HCT116 (cell line): ENCODE results near the gene ZNF493. TPM values are rescaled to one million over a fixed set of nuclear protein-coding genes. Genes with fewer than 3 reads are reported as not detected.

Source experiments
- ATAC-seq: fragments of 200-7000 bp; cut with Tn5 transposase; 2 replicates; pipeline ENCODE4 v1.9.1; 2020; ENCODE audit warnings: mild to moderate bottlenecking, moderate library complexity
- BruUV-seq: library from RNA; stranded (reverse); fragments of 400-500 nt; replicated peaks from 2 replicates; lab custom pipeline; 2021; lab: Mats Ljungman, UMichigan
- CTCF ChIA-PET: fragments of 300-600 bp; sonication (Branson Sonifier 250); formaldehyde crosslinking; loops from one replicate; lab custom pipeline; 2021; ENCODE audit warnings: antibody characterized with exemption; lab: Charles Lee
- POLR2A ChIA-PET: fragments of 300-600, 350-600 bp; sonication (Branson Sonifier 250); formaldehyde crosslinking; loops from one replicate; lab custom pipeline; 2021; ENCODE audit warnings: antibody characterized with exemption; lab: Charles Lee
- RAD21 ChIA-PET, 2 experiments: fragments of 300-600 bp; sonication (Branson Sonifier 250); formaldehyde crosslinking; loops; one replicate each; lab custom pipeline; 2023; ENCODE audit warnings: low total read pairs in 2 of 2; ENCODE audit not compliant: uncharacterized antibody in 2 of 2, unreplicated experiment in 2 of 2, low non-redundant PET in 1 of 2; lab: Charles Lee
- DNase-seq: peaks from one replicate; pipeline ENCODE4 v3.0.0-alpha.2; 2010; ENCODE audit warnings: low read depth, low spot score
- H2AFZ ChIP-seq: fragments of 200-600 bp; shearing (Covaris generic), sonication (generic); 2 replicates; pipeline ENCODE4 v1.6.1; 2017; ENCODE audit warnings: low read depth, mixed run types, mixed read lengths, antibody characterized with exemption, low read length; ENCODE audit not compliant: poor library complexity, severe bottlenecking
- H3K27ac ChIP-seq: 2 replicates; pipeline ENCODE4 v1.5.1; 2012; ENCODE audit warnings: low read depth, low read length
- H3K27me3 ChIP-seq: fragments of 200-600 bp; sonication (generic); 2 replicates; pipeline ENCODE4 v1.6.1; 2016; ENCODE audit warnings: mixed run types, low read length, mixed read lengths; ENCODE audit not compliant: insufficient read depth
- H3K36me3 ChIP-seq, 2 experiments: fragments of 200-500 bp in 1 of 2; fragments of 200-600 bp in 1 of 2; sonication (Bioruptor generic) in 1 of 2; sonication (generic) in 1 of 2; 2 replicates each; pipeline versions ENCODE4 v1.5.1 to v1.6.1; 2014 to 2016; ENCODE audit warnings: low read length in 2 of 2, inconsistent platforms in 1 of 2, mixed read lengths in 1 of 2, mixed run types in 1 of 2; ENCODE audit not compliant: insufficient read depth in 2 of 2, control insufficient read depth in 1 of 2
- H3K4me1 ChIP-seq, 2 experiments: fragments of 200-600 bp in 1 of 2; sonication (generic) in 1 of 2; 2 replicates each; pipeline versions ENCODE4 v1.5.1 to v1.6.1; 2012 to 2017; ENCODE audit warnings: low read length in 2 of 2, inconsistent platforms in 1 of 2, mild to moderate bottlenecking in 1 of 2, mixed read lengths in 1 of 2, mixed run types in 1 of 2, moderate library complexity in 1 of 2; ENCODE audit not compliant: insufficient read depth in 2 of 2, control insufficient read depth in 1 of 2
- H3K4me2 ChIP-seq: fragments of 200-600 bp; sonication (generic); 2 replicates; pipeline ENCODE4 v1.6.1; 2017; ENCODE audit warnings: mixed run types, low read length, mixed read lengths
- H3K4me3 ChIP-seq, 2 experiments: fragments of 200-600 bp in 1 of 2; sonication (generic) in 1 of 2; replicated peaks in 1 of 2; 2 replicates each; pipeline ENCODE4 v1.5.1; 2011 to 2016; ENCODE audit warnings: low read length in 2 of 2, control low read depth in 1 of 2, low read depth in 1 of 2, mild to moderate bottlenecking in 1 of 2, mixed read lengths in 1 of 2, mixed run types in 1 of 2
- H3K79me2 ChIP-seq: fragments of 200-600 bp; sonication (generic); 2 replicates; pipeline ENCODE4 v1.6.1; 2017; ENCODE audit warnings: mild to moderate bottlenecking, mixed run types, low read length, moderate library complexity, mixed read lengths; ENCODE audit not compliant: insufficient read depth
- H3K9ac ChIP-seq: fragments of 200-600 bp; sonication (generic); 2 replicates; pipeline ENCODE4 v1.6.1; 2016; ENCODE audit warnings: low read length, mixed read lengths
- H3K9me2 ChIP-seq: fragments of 200-600 bp; sonication (generic), shearing (Covaris generic); 2 replicates; pipeline ENCODE4 v1.6.1; 2017; ENCODE audit warnings: mixed run types, mild to moderate bottlenecking, moderate library complexity; ENCODE audit not compliant: insufficient read depth
- H3K9me3 ChIP-seq, 2 experiments: fragments of 200-500 bp in 1 of 2; fragments of 200-600 bp in 1 of 2; sonication (Bioruptor generic) in 1 of 2; sonication (generic) in 1 of 2; 2 replicates each; pipeline ENCODE4 v1.6.1; 2014 to 2017; ENCODE audit warnings: low read length in 2 of 2, mixed read lengths in 2 of 2, inconsistent platforms in 1 of 2, low read depth in 1 of 2, mild to moderate bottlenecking in 1 of 2, mixed run types in 1 of 2, moderate library complexity in 1 of 2; ENCODE audit not compliant: control insufficient read depth in 1 of 2, insufficient read depth in 1 of 2
- H4K20me1 ChIP-seq: fragments of 200-600 bp; sonication (generic), shearing (Covaris generic); 2 replicates; pipeline ENCODE4 v1.6.1; 2017; ENCODE audit warnings: mixed run types, mild to moderate bottlenecking, moderate library complexity; ENCODE audit not compliant: insufficient read depth
- ELF1 ChIP-seq: IDR thresholded peaks from 2 replicates; pipeline ENCODE4 v1.6.1; 2012; ENCODE audit warnings: low read depth, borderline replicate concordance
- EZH2 ChIP-seq: fragments of 200-600 bp; sonication (generic); IDR thresholded peaks from 2 replicates; pipeline ENCODE4 v1.6.1; 2017; ENCODE audit warnings: antibody characterized with exemption, mixed run types
- SRF ChIP-seq: IDR thresholded peaks from 2 replicates; pipeline ENCODE4 v1.6.1; 2012; ENCODE audit warnings: low read depth
- intact Hi-C: fragments of 100-400 bp; cut with micrococcal nuclease; formaldehyde crosslinking; loops from 2 replicates; pipeline ENCODE4 v1.10.0; 2022
- total RNA-seq: library from RNA; stranded (reverse); gene quantifications from one replicate; pipeline ENCODE4 v1.2.1, GENCODE V29; 2021; ENCODE audit not compliant: unreplicated experiment
- TF ChIP-seq, protein P1 (sequence below): IDR thresholded peaks from 2 replicates; pipeline ENCODE4 v1.6.1; 2012
- TF ChIP-seq, protein P2 (sequence below): IDR thresholded peaks from 2 replicates; pipeline ENCODE4 v1.6.1; 2011; ENCODE audit warnings: mild to moderate bottlenecking, low read length, moderate library complexity; ENCODE audit not compliant: insufficient replicate concordance; ENCODE audit errors: extremely low read depth

The ZNF493 gene
- total RNA-seq, 1 experiment from 2014 or later = 2.2 TPM

- TF ChIP-seq EZH2 = no peak
- TF ChIP-seq, protein P1, sequence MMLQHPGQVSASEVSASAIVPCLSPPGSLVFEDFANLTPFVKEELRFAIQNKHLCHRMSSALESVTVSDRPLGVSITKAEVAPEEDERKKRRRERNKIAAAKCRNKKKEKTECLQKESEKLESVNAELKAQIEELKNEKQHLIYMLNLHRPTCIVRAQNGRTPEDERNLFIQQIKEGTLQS = no peak
- TF ChIP-seq, protein P2, sequence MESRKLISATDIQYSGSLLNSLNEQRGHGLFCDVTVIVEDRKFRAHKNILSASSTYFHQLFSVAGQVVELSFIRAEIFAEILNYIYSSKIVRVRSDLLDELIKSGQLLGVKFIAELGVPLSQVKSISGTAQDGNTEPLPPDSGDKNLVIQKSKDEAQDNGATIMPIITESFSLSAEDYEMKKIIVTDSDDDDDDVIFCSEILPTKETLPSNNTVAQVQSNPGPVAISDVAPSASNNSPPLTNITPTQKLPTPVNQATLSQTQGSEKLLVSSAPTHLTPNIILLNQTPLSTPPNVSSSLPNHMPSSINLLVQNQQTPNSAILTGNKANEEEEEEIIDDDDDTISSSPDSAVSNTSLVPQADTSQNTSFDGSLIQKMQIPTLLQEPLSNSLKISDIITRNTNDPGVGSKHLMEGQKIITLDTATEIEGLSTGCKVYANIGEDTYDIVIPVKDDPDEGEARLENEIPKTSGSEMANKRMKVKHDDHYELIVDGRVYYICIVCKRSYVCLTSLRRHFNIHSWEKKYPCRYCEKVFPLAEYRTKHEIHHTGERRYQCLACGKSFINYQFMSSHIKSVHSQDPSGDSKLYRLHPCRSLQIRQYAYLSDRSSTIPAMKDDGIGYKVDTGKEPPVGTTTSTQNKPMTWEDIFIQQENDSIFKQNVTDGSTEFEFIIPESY = no peak
- no peak for TF ChIP-seq SRF
- TF ChIP-seq ELF1 = no peak
- TF ChIP-seq, all 23 proteins: peak for 0
- ChIA-PET RAD21 (no interaction called here), POLR2A (no interaction called here), CTCF (no interaction called here)
- H3K27me3 ChIP-seq = no peaks in the 10 kb centered on the region
- DNase-seq (no peak), ATAC-seq (no peak)
- intact Hi-C loops = no loop called here
- BruUV-seq = no TSS peak
- H3K27ac ChIP-seq = no peak overlapping the region
- H3K79me2 ChIP-seq = no peaks in the 10 kb centered on the region
- H3K4me1 ChIP-seq = no peaks in the 10 kb centered on the region
- H3K9me2 ChIP-seq = no peaks in the 10 kb centered on the region
- no peaks in the 10 kb centered on the region; a peak in 2 of 4 replicates for H3K9me3 ChIP-seq
- no peak overlapping the region for H3K9ac ChIP-seq
- no peaks in the 10 kb centered on the region for H4K20me1 ChIP-seq
- no peak overlapping the region for H3K4me2 ChIP-seq
- H3K4me3 ChIP-seq = no peak overlapping the region
- no peak overlapping the region for H2AFZ ChIP-seq
- H3K36me3 ChIP-seq = no peaks in the 10 kb centered on the region
These were observed 77.8 kb downstream of the ZNF493 start for GRCh38 chr19:21474671-21475181.

Other genes with a start within 250 kb of the ZNF493 start
- 5.3 TPM for gene ZNF708, start 67.7 kb upstream of the ZNF493 start, total RNA-seq
- gene ZNF738, start 38.1 kb upstream of the ZNF493 start, total RNA-seq = 6.0 TPM
- 0.42 TPM for gene ZNF429, start 108.5 kb downstream of the ZNF493 start, total RNA-seq